HG03108 (cell line): ENCODE measurements around the gene RFC1.
"Not testable (repeated sequence)": the region's sequence is repeated elsewhere in the genome, so short reads cannot be mapped to it uniquely, and the experiment has no call there.

ENCODE experiments used
- ATAC-seq: cut with Tn5 transposase; IDR thresholded peaks from one replicate; pipeline ENCODE4 v1.9.1; 2021; ENCODE audit warnings: moderate library complexity; ENCODE audit not compliant: unreplicated experiment

The RFC1 gene

DNA sequence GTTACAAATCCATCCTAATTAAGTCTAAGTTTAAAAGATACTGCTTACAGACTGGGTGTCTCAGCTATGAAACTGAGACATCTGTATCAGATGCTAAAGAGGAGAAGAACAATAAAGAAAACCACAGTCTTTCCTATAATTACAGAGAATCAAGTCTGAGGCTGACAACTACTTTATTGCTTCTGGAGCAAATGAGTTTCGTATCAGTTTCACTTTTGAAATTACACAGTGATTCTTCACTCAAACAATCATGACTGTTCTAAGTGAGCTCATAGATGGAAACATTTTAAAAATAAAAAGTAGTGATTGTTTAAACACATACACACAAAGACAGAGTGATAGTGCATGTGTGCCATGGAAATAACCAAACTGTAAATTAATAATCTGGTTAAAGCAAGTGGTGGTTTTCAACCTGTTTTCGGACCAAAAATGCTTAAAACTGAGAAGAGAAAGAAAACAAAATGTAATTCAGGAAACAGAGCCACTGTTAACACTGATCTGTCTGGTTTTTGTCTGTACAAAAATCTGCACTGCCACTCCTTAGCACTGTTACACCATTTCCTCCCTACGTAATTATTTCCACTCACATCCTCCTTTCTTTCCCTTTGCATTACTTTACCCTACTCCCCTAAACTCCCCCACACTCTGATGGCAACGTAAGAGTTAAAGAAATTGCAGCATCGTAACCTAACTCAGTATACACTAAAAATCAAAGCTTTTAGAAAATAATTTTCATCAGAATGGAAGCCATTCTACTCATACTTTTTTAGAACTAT is 12.5 kb downstream of the RFC1 start:
- ATAC-seq, result peak; percentile 68

DNA sequence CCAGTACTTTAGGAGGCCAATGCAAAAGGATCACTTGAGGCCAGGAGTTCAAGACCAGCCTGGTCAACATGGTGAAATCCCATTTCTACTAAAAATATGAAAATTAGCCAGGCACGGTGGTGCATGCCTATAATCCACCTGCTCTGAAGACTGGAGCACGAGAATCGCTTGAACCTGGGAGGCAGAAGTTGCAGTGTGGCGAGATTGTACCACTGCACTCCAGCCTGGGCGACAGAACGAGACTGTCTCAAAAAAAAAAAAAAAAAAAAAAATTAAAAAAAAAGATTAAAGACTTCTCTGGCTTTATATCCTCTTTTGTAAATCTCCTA is 13.0 kb downstream of the RFC1 start:
- ATAC-seq, result not testable (repeated sequence)

DNA sequence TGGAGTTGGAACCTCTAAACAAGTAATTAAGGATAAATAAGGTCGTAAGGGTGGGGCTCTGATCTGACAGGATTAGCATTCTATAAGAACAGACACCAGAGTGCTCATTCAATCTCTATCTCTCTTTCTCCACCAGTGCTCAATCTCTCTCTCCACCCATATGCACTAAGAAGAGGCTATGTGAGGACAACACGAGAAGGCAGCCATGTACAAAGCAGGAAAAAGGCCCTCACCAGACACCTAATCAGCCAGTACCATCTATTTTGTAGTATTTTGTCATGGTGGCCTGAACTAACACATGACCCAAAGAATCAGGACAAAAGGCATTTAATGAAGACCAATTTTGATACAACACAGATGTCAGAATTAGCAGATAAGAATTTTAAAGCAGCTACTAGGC is 16.8 kb downstream of the RFC1 start:
- no peak for ATAC-seq

DNA sequence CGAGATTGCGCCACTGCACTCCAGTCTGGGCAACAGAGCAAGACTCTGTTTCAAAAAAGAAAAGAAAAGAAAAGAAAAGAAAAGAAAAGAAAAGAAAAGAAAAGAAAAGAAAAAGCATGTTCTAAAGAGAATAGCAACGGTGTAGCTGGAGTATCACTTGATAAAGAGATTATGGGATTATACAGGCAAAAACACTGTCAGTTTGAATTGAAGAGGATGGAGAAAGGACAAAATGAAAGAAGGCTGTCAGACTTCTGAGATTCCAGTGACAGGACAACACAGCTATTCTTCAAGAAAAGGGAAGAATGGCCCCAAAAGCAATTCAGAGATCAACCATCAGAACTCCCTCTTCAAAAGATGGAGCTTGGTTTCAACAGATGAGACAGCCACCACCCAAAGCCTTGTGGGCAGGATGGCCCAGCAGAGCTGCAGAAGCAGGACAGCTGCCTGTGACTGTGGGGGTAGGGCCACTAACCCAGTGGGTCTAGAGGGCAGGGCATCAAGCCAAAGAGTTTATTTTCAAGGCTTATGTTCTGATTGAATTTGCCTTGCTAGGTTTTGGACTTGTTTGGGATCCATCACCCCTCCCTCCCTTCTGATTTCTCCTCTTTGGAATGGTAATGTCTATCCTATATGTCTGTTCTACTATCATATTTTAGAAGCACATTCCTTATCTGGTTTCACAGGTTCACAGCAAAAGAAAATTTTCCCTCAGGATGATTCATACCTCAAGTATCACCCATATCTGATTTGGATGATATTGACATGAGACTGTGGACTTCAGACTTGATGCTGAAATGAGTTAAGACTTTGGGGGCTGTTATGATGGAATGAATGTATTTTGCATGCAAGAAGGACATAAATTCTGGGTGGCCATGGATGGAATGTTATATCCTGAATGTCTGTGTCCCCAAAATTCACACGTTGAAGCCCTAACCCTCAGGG is 17.5 kb downstream of the RFC1 start:
- no peak for ATAC-seq

DNA sequence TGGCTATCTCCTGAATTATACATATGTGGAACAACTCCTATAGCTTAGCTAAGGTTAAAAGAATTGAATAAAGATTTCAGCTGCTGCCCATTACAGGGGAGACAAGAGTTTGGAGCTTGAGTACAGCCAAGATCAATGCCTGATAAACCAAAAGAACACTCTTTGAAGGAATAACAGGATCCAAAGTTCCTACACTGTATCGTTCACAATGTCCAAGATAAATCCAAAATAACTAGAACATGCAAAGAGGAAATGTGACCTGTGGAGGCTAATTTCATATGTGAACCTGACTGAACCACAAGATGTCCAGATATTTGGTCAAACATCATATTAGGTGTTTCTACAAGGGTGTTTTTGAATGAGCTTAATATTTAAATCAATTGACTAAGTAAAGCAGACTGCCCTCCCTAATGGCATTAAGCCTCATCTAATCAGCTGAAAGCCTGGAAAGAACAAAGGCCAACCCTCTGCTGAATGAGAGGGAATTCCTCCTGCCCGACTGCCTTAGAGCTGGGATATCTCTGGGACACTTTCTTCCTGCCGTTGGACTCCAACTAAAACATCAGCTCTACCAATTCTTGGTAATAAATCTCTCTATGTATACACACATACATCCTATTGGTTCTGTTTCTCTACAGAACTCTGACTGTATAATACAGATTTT is 19.2 kb downstream of the RFC1 start:
- no peak for ATAC-seq

DNA sequence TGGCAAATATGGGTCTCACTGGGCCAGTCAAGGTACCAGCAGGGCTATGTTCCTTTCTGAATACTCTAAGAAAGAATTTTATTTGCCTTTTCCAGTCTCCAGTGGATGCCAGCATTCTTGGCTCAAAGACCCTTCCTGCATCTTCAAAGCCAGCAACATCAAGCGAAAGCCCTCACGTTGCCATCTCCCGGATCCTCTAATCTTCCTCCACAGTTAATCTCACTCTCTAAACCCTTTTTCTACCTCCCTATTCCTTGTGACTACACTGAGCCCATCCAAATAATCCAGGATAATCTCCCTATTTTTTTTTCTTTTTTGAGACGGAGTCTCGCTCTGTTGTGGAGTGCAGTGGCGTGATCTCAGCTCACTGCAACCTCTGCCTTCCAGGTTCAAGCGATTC is 23.4 kb downstream of the RFC1 start:
- ATAC-seq, result no peak

DNA sequence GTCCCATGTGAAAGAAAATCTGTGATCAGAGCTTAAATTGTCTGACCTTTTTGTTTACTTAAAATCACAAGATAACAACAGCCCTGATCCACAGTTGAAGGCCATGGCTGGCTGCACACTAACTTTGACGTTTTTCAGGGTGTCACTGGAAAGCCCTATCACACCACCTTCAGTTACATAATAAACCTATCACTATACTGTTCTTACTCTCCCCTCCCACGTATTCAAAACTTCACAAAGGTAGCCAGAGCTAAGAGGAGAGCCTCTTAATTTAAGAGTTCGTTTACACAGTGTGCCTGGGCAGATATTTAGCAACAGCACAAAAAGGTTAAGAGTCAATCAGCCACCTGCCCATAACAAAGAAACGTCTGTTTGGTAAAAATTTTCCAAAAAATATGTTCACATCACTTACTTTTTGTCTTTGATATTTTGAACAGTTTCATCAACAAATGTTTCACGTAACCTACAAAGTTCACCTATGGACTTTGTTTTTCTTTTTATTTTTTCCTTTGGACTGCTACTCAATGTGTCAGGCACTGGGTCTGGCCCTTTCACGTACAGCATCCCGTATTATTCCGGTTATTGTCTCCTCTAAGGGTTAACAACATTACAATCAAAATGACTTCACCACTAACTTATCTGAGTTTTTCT is 25.0 kb downstream of the RFC1 start:
- ATAC-seq, result no peak

DNA sequence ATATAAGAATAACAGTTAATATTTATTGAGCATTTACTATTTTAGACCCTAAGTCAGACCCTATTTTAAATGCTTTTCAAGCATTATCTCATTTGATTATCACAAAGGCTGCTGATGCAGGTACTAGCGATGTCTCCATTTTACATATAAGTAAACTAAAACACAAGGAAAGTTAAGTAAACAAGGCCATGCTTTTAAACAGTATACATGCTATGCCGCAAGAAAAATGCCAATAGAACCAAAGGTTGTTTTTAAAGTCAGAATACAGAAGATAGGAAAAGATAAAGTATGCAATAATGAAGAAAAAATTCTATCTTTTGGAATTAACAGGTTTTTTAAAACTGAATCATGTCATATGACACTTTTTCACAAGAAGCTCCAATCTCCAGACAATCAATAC is 26.2 kb downstream of the RFC1 start:
- no peak for ATAC-seq

DNA sequence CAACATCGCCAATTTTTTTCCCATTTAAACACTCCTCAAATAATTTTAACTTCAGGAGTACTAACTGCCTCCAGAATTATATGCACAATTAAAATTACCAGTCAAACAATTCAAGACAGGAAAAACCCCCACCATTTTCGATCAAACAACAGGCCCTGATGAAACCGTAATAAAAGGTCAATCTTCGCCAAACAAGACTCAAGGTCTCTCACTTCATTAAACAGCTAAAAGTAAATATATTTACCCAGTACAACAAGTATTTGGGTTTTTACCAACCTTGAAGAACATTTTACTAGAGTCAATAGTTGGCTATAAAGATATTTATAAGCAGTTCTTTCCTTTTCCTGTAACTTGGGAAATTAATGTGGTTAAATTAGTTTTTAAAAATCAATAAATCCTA is 28.3 kb downstream of the RFC1 start:
- ATAC-seq, result no peak

DNA sequence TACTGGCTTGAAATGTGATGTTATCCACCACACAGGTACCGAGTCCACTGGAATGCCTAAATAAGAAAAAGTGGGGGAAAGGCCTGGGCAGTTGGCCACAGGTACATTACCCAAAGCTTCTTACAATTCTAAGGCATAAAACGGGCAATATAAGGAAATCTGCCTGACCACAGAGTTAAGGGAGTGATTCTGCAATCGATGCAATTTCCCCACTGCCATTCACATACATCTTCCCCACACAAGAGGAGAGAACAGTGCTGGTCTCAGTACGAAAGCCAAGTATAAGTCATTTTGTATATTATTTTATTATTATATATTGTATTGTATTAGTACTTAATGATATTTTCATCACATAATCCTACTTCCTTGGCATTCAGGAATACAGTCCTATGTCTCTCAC is 30.6 kb downstream of the RFC1 start:
- no peak for ATAC-seq

DNA sequence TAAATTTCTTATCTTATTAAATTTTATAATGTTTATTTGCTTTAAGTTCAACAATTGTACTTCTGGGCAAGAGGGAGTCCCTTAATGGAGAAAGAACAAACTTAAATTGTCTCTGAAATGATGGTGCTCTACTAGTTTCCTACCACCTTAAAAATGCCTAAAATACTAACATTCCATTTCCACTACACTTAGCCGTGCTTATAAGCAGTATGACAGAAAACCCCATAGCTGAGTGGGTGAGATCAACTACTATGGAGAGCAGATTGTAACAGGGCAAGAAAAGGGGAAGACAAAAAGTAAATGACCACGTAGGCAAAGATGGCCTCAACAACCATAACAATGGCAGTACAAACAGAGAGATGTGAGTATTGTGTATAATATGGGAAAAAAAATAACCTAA is 35.0 kb downstream of the RFC1 start:
- no peak for ATAC-seq

DNA sequence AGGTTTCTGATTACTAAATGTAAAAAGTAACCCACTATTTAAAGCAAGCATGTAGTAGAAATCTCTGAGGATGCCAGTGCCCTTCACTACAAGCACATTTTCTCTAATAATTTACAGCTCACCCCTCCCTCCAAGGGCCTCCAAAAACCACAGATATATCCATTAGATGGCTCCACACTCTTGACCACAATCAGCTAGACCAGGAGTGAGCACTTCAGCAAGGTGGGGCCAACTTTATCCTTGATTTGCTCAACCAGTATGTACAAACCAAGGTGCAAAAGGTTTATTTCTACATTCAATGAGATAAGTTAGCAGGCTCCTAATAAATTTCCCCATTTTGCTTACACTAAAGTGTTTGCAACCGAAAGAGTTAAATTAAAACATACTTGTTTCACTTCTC is 35.8 kb downstream of the RFC1 start:
- no peak for ATAC-seq

DNA sequence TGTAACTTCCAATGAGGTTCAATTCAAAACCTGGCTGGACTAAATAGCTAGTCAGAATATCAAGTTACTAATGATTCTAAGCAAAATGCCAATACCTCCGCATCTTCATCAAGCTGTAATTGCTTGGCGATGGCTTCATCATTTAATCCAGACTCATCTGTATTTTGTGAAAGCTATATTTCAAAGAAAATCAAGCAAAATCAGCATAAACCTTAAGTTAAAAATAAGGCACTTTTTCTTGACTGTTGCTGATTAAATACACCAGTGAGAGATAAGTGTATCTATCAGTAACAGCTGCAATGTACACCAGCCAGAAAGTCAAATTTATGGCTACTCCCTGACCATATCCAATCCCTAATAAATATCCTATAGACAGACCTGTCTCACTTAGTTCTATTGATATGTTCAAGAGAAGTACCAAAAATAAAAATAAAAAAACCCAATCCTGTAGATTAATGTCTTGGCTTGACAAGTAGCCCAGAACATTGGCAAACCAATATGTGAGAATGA is 39.6 kb downstream of the RFC1 start:
- ATAC-seq, result no peak

DNA sequence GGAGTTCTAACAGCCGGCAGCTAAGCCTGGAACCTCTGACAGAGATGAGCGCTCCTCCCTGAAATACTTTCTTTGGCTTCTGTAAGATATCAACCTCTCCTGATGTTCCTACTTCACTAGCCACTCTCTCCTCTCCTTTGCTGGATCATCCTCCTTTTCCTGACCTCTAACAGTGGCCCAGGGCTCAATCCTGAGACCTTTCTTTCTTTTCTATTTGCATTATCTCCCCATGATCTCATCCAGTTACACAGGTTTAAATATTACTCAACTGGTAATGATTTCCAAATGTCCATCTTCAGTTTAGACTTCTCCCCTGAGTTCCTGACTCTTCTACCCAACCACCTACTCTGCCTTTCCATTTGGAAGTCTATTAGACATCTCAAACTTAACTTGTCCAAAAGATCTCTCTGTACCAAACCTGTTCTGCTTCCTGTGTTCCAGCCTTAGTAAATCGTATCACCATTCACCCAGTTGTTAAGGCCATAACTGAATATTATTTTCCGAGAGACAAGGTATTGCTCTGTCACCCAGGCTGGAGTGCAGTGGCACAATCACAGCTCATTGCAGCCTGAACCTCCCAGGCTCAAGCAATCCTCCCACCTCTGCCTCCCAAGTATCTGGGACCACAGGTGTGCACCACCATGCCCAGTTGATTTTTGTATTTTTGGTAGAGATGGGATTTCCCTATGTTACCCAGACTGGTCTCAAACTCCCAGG is 41.1 kb downstream of the RFC1 start:
- ATAC-seq, result no peak

DNA sequence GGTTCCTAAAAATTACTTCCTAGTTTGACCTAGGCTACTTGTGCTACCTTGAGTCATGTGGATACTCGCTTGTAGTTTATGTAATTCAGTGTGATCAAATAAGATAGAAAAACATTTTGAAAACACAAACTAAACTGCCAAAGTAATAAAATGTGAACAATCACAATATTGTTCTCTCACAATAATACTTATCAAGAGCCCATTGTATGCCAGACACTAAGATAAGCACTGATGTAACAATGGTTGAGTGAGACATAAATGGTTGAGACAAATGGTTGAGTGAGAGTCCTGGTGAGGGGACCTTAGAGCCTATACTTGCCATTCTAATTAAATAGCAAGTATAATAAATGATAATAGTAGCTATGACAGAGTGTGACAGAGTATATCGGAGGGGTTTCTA is 41.7 kb downstream of the RFC1 start:
- no peak for ATAC-seq

DNA sequence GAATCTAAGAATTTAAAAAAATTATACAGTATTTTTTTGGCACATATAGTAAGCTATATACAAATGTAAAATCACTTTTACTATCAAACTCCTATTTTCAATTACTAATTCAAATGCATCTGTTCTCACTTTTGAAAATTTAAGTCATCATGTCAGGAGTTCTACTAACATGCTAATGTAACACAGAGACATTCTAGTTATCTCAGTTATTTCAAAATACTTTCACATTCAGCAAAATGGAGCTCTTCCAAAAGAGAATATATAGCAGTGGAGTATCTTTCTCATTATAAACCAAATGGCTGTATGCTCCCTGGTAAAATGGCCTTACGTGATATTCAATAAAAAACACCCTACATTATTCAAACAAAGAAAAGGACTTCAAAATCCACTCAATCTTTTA is 42.3 kb downstream of the RFC1 start:
- ATAC-seq, result no peak

DNA sequence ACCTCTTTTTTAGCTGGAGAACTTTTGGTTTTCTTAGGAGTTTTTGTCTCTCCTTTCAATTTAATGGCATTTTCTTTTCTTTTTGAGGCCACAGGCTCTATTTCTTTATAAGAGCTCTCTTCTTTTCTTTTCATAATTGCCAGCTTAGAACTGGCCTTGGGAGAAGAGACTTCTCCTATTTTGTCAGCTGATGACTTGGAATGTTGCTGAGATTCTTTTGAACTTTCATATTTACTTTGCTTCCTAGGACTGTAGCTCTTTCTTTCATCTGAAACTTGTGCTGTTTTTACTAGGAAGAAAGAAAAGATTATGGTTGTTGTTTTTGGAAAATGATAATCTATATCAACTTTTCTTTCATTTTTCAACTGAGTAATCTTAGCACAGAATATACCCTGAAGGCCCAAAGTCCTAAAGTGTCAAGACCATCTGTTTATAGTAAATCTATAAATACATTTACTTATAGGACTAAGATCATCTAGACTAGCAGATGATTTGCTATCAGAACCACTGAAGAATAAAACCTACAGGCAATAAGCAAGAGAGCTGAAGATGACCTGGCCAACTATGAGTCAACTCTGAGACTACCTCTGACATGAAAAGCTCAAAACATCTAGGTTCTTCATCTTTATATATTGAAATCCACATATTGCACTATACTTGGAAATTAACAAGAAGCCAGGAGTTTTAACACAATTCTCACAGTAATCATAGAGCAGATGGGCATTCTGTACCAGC is 45.6 kb downstream of the RFC1 start:
- ATAC-seq, result no peak

DNA sequence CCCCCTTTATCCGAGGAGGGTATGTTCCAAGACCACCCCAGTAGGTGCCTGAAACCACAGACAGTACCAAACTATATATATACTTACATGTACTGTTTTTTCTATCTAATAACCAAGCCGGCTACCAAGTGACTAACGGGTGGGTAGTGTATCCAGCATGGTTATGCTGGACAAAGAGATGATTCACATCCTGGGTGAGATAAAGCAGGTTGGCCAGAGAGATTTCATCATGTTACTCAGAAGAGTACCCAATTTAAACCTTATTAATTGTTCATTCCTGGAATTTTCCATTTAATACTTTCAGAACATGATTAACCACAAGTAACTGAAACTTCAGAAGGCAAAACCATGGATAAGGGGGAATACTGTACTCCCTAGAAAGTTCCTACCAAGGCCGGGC is 46.5 kb downstream of the RFC1 start:
- ATAC-seq, result no peak

DNA sequence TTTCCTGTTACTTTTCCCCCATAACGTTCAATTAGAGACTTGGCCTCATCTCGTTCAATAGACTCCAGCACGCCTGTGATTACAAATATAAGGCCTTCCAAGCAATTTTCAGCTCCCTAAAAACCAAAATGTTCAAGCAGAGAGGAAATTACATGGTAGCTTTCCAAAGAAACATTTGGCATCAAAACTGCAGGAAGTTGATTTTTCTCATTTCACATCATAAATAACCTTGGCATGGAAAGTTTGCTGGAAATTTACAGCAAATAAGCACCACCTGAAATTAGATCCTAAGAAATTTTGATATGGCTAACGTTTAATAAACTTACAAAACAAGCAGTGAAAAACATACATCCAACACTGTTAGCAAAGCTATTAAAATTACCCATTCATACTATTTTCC is 53.3 kb downstream of the RFC1 start:
- no peak for ATAC-seq

DNA sequence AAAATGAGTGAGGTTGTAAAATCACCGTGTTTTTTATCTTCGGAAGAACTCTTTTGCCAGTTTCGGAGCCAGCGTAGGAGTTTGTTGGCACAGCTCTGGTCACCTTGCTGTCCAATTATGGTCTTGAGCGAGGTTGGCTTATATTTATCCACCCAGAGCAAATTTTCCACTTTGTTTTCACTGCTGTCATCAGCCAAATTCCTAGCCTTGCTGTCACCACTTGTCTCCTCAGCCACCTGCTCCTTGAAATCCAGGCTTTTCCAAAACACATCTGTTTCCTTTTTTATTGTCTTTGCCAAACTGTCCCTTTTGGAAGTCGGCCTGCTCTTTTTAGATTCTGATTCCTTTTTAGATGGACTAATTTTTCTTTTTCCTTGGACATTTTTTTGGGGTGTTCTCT is 57.6 kb downstream of the RFC1 start:
- ATAC-seq, result no peak
